Coronary artery (tissue), 2 donors: ENCODE measurements around the gene VAMP5.

Experiments
- DNase-seq: peaks from one replicate; pipeline ENCODE4 v3.0.0-alpha.2; 2017; ENCODE audit warnings: low spot score
- H3K27ac ChIP-seq, 2 donors: fragments of 200-600 bp; sonication (generic); one replicate each; pipeline ENCODE4 v1.5.1; 2016 to 2019
- H3K4me3 ChIP-seq: fragments of 200-600 bp; sonication (generic); 2 replicates; pipeline ENCODE4 v1.5.1; 2016; ENCODE audit warnings: mild to moderate bottlenecking, moderate library complexity
- TF ChIP-seq, protein P1 (sequence below): fragments of 200-600 bp; sonication (generic); IDR thresholded peaks from one replicate; pipeline ENCODE4 v1.5.1; 2019; ENCODE audit warnings: antibody characterized with exemption

VAMP5 gene

DNA sequence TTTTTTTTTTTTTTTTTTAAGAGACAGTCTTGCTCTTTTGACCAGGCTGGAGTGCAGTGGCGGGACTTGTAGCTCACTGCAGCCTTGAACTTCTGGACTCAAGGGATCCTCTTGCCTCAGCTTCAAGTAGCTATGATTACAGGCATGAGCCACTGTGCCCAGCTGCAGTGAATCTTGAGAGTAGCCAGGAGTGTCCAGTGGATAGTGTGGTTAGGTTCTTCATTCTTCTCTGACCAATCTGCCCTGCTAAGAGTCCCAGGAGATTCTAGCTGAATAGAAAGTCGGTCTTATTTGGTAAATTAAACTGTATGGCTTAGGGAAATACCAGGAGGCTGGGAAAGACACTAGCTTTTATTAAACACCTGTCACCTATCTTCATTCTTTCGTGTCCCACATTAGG is 47.1 kb downstream of the VAMP5 start:
- H3K27ac ChIP-seq = no peak overlapping the region
- DNase-seq = no peak
- TF ChIP-seq, protein P1, sequence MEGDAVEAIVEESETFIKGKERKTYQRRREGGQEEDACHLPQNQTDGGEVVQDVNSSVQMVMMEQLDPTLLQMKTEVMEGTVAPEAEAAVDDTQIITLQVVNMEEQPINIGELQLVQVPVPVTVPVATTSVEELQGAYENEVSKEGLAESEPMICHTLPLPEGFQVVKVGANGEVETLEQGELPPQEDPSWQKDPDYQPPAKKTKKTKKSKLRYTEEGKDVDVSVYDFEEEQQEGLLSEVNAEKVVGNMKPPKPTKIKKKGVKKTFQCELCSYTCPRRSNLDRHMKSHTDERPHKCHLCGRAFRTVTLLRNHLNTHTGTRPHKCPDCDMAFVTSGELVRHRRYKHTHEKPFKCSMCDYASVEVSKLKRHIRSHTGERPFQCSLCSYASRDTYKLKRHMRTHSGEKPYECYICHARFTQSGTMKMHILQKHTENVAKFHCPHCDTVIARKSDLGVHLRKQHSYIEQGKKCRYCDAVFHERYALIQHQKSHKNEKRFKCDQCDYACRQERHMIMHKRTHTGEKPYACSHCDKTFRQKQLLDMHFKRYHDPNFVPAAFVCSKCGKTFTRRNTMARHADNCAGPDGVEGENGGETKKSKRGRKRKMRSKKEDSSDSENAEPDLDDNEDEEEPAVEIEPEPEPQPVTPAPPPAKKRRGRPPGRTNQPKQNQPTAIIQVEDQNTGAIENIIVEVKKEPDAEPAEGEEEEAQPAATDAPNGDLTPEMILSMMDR = no peak
- H3K4me3 ChIP-seq = no peak overlapping the region

DNA sequence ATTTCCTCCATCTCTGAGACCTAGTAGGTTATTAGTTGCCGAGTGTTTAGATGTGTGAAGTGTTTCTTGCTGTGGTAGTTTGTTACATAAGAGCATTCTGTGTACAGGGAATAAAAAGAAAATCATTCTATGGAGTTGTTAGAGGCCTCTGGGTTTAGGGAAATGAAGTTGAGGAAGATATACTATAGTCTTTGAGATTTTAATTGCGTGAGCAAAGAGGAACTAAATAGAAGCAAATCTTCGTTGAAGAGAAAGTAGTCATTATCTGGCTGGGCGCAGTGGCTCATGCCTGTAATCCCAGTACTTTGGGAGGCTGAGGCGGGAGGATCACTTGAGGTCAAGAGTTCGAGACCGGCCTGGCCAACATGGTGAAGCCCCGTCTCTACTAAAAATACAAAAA is 50.8 kb downstream of the VAMP5 start:
- TF ChIP-seq, protein P1 = no peak
- no peak overlapping the region for H3K4me3 ChIP-seq
- no peak overlapping the region for H3K27ac ChIP-seq
- DNase-seq = no peak

DNA sequence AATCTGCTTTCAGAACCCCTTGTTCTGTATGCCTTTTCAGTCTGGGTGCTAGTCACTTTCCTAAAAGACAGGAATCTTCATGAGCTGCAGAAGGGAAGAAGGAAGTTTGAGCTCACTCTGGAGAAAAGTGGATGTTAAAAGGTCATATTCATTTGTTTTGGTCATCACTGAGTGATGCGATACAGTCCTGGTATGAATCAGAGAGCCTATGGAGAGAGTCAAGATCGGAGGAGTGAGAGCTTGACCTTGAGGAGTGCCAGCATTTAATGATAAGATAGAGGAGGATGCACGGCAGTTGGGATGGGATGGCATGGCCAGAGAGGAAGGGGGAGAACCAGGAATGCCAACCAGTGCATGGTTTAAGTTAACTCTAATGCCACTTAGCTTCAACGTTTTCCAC is 51.4 kb downstream of the VAMP5 start:
- DNase-seq = no peak
- TF ChIP-seq, protein P1 = no peak

DNA sequence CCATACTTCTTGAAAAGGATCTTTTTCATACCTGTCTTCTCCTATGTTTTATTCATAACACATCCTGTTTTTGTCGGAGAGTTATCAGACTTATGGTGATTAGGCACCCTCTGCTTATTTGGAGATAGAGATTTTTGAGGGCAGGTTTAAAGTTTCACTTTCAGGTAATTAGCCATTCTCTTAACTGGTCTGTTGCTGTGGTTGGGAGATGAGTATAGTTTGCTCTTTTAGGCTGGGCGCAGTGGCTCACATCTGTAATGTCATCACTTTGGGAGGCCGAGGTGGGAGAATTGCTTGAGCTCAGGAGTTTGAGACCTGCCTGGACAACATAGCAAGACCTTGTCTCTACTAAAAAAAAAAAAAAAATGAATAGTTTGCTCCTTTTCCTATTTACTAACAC is 58.5 kb downstream of the VAMP5 start:
- no peak for DNase-seq
- no peak overlapping the region for H3K4me3 ChIP-seq
- TF ChIP-seq, protein P1 = no peak
- H3K27ac ChIP-seq = no peak overlapping the region

More for the DNA sequence above, 51.4 kb downstream of the VAMP5 start:
- H3K27ac ChIP-seq = no peak overlapping the region
- H3K4me3 ChIP-seq = no peak overlapping the region
